ENCODE data around the gene FAM114A2.

- no peak for TF ChIP-seq ZNF510 (tag by site-specific recombination; IDR thresholded peaks at IDR 0.05; ENCODE audit: insufficient replicate concordance)
- no peak for TF ChIP-seq ZNF501 (tag by site-specific recombination; IDR thresholded peaks at IDR 0.05)
- no peak for TF ChIP-seq ZSCAN30 (tag by site-specific recombination; IDR thresholded peaks at IDR 0.05)
Observed at GRCh38 chr5:153972240-153972639, 66.5 kb downstream of the FAM114A2 start.
